SW 1271 (cell line): Measurements from ENCODE around the gene TBC1D19.

ENCODE experiments used
- DNase-seq, 2 experiments: peaks; one replicate each; lab custom pipeline; 2025; lab: John Stamatoyannopoulos, UW

Gene TBC1D19

DNA sequence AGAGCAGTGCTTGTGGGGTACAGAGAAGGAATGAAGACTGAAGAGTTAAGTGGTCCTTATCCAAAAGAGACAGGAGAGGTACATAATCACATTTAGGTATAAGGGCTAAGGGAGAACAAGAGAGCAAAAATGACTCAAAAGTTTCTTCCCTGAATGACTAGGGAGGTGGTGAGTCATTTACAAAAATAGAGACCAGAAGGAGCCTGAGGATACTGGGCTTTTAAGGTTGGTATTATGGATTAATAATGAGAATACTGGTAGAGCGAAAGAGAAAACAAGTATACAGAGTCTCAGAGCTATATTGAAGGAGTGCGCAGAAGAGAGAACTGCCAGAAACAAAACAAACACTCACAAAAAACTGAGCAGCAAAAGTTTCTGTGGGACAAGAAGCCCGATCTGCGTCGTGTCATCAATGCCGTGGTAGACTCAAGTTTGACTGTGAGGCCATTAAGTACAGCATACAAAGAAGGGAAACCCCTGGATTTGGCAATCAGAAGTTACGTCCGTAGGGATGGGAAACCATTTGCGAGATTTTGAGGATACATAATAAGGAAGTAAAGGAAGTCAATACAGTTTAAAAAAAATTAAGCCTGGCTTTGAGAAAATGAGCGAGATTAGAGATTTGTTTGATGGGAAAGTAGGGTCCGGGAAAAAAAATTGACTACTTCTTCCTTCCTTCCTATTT lies 147.6 kb downstream of the TBC1D19 start:
- no peak for DNase-seq

DNA sequence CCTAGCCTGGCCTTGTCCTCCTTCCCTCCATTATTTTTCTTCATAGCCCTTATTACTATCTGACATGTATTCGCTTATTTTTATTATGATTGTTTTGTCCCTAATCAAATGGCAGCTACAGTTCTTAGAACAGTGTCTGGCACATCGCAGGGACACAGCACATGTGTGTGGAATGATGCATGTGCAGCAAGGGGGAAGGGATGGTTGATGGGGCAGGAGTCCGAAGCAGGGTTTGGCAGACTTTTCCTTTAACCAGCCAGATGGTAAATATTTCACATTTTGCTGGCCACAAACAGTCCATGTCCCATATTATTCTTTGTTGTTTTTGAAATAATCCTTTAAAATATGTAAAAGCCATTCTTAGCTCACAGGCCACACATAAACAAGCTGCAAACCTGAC lies 148.5 kb downstream of the TBC1D19 start:
- no peak for DNase-seq

DNA sequence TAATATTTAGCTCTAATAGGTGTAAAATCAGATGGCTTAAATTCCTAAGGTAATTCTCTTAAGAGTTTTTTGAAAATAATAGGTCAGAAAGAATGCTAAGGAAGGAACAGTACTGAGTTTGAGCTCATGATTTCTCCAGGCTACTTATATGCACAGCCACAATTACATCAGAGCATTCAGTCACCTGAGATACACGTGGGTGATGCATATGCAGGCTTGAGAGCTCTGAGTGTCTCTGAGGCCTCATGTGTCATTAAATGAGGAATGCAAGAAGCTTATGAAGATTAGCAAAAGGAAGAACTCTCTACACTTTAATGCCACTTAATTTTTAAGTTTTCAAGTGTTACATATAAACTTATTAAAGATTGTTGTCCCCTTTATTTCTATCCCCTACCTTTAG lies 152.7 kb downstream of the TBC1D19 start:
- DNase-seq, result no peak

DNA sequence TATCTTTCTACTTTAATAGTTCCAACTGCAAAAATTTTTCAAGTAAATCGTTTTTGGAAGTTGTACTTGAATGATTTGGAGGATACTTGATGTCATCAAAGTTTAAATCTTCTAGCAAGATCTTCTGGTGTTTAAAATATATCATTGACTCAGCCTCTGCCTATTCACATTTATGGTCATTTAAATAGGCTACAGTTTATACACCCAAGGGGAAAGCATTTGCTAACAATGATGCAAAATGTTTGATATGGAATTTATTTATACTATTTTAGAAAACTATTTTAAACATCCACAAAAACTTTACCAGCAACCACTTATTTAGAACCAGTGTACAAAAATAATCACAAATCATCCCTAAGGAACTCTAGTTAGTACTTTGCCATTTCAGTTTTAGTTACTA lies 153.5 kb downstream of the TBC1D19 start:
- DNase-seq, result no peak

DNA sequence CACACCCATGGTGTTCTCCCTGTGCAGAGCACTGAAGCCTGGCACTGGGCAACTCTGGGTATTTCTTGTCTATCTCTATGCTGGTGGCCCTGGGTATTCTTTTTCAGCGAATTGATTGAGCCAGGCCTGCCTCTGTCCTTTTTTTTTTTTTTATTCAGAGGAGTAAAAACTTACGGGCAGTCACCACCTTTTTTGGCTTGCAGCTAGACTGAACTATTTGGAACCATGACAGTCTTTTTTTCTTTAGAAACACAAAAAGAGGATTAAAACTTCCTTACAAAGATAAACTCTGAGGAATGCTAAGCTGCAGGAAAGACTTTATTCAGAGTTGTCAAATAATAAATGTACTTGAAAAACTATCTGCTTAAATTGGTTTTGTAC lies 157.6 kb downstream of the TBC1D19 start:
- DNase-seq, result no peak

DNA sequence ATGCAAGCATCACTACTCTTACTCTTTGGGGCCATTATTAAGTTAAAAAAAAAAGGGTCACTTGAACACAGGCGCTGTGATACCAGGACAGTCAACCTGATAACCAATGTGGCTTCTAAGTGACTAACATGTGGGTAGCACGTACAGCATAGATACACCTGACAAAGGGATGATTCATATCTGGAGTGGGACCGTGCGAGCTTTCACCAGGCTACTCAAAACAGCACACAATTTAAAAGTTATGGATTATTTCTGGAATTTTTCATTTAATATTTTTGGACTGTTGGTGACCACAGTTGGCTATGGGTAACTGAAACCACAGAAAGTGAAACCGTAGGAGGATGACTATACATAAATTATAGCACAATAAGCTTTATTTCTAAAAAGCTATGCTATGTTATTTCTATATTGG lies 162.9 kb downstream of the TBC1D19 start:
- no peak for DNase-seq

DNA sequence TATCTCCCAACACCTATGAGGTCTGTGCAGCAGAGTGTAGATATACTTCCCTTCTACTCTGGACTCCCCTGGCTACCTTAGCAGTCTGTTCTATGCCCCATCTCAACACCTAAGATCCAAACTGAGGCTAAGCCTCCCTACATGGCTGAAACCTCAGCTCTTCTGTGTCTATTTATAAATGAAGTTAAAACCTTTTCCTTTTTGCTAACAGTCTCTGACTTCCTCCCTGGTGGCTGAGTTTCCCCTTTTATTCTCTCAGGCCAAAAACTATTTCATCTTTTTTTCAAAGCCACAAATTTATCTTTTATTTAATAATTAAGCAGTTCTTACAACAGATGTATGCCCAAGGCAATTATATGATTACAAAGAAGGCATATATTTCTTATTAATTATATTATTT lies 164.9 kb downstream of the TBC1D19 start:
- no peak for DNase-seq

DNA sequence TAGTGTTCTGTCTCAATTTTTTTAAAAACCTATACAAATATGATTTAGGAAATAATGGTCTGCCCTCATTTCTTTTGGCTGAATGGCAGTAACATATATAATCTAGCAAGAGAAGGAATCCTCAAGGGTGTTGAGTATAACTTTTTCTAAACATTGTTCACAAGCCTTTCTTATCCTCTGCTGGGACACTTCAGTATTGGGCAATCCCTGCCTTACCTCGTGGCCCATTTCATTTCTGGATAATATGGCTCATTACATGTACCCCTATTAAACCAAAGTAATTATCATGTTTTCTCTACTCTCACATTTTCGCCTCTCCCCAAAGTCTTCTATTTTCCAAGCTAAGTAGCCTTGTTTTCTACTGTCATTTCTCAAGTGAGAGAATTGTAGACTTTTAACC lies 166.0 kb downstream of the TBC1D19 start:
- no peak for DNase-seq

DNA sequence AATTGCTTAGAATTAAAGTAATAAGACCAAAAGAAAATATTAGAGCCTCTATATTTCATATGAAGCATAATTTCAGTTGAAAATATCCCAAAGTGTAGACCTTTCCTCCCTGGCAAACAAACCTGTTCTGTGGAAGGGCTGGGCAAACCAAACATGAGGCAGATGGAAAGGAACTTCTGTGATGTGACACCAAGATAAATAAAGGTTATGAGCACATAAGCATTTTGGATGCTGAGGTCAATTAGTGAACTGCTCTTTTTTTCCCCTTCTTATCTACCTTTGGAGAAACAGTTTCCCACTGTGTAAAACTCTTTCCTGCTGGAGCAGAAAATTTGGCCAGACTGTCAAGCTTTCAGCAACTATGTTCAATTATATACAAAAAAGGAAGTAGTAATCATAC lies 167.1 kb downstream of the TBC1D19 start:
- DNase-seq, result no peak

DNA sequence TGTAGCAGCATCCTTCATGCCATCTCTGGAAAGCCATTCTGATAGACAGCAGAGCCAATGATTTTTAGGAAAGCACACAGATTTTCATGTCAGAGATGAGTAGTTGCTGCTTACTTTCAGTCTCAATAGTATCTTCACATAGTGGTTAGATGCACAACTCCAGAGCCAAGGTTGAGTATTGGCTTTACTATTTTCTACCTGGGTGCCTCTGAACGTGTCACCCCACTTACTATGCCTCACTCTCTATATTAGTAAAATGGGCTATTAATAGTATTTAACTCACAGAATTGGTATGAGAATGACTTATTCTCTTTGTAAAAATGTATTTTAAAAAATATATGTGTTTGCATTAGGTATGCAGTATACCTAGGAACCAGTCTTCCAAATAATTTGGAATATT lies 168.0 kb downstream of the TBC1D19 start:
- no peak for DNase-seq

DNA sequence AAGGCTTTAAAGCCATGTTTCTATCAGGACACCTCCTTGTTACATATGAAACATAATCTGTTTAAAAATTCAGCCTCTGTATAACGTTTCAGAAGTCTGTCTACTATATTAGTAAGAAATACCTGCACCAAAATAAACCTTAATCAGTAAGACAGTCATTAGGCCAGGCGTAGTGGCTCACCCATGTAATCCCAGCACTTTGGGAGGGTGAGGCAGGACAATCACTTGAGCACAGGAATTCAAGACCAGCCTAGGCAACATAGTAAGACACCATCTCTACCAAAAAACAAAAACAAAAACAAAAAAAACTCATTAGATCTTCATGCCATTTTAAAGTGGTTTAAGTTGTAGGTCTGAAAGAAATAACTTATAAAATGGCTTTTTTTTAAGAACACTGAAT lies 169.3 kb downstream of the TBC1D19 start:
- no peak for DNase-seq

DNA sequence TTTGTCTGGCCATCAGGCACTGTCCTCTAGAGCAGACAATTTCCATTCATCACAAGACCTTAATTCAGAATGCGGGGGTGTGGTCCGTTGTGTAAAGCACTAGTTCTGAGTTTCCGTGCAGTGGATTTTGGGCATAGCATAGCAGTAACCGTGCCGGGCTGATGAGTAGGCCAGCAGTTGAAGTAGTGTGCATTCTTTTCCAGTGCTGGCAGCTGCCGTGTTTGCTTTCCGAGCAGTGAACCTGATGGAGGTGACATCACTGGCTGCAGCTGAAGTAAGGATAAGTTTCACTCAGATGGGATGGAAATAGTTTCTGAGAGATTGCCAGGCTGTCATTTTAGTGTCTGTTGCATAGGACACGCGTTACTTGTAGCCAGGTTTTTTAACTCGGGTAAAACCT lies 169.7 kb downstream of the TBC1D19 start:
- DNase-seq, result no peak

DNA sequence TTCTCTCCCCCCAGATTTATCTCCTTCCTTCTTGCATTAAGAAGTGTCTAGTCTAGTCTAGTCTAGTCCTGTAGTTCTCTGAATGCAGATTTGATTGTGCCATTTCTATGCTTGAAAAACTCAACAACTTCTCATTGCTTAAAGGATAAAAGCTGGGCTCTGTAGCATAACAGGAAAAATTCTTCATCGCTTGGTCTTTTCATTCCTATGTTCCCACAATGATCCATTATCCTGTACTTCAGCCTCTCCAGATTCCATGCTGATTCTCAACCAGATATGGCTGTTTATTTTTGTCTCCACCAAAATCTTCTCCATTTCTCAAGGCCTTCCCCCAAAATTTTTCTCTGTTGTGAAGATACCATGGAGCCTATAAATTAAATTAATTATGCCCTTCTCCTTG lies 173.9 kb downstream of the TBC1D19 start:
- DNase-seq, result no peak

DNA sequence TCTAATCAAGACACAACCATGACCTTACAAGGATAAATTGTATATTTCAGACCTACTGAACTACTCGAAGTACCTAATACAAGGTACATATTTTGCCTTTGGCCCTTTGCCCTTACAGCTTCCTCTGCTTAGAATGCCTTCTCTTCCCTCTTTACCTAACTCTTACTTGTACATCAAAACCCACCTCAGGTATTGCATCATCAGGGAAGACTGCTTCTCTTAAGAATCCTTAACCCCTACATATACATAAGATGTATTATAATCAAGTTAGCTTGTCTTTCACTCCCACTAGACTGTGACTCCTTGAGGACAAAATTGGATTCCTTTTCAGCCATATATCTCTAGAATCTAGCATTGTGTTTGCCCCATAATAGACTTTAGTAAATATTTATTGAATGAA lies 175.0 kb downstream of the TBC1D19 start:
- DNase-seq, result no peak

DNA sequence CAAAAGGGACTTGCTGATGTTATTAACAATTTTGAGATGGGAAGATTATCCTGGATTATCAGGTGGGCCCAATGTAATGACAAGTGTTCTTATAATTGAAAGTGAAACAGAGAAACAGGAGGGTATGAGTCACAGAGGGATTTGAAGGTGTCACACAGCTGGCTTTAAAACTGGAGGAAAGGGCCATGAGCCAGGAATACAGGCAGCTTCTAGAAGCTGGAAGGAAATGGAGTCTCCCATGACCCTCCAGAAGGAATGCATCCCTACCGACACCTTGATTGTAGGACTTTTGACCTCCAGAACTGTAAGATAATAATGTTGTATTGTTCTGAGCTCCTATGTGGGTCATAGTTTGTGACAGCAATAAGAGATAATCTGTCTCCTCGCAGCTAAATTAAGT lies 178.8 kb downstream of the TBC1D19 start:
- no peak for DNase-seq

DNA sequence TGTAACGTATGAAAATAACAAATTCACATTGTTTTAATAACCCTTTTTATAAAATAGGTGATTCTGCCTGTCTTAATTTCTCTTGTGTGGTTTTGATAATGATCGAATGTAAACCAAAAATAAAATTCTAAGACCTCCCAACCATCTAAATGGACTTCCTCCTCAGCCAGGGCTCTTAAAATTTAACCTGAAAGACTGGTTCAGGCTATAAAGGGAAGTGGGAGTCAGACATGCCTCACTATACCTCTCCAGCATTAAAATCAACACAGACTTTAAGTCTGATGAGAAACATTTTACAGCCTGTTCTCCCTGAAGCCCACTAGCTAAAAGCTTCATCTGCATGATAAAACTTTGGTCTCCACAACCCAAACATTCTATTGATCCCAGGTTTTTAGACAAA lies 179.2 kb downstream of the TBC1D19 start:
- DNase-seq, result no peak

DNA sequence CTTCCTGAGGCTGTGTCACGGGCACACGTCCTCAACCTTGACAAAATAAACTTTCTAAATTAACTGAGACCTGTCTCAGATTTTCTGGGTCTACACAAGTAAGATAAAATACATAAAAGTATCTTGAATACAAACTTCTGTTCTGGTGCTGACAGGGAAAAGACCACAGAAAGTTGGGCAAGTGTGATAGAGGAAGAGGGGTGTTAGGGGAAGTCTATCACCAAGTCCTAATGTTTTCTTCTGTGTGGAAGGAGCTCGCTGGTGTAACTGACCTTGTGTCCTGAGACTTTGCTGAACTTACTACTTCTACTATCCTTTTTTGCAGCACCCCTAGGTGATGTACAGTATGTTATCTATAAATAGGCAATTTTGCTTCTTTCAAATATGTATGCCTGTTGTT lies 179.8 kb downstream of the TBC1D19 start:
- DNase-seq, result no peak

DNA sequence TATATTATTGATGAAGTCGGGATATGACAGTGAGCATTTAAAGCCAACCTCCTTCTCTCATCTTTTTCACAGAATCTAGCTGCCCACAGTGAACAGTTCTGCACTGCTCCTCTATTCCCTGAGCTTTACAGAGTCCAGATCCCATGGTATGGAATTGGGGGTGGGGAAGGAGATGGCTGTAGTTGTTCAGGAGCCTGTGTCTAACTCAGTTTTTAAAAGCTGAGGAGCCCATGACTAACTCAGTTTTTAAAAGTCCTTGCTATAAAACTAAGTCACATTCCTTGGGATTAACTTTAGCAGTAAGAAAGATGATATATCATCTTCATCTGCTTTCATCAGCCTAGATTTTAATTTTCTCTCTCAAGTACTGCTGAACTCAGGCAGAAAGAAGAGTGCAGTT lies 180.3 kb downstream of the TBC1D19 start:
- no peak for DNase-seq

DNA sequence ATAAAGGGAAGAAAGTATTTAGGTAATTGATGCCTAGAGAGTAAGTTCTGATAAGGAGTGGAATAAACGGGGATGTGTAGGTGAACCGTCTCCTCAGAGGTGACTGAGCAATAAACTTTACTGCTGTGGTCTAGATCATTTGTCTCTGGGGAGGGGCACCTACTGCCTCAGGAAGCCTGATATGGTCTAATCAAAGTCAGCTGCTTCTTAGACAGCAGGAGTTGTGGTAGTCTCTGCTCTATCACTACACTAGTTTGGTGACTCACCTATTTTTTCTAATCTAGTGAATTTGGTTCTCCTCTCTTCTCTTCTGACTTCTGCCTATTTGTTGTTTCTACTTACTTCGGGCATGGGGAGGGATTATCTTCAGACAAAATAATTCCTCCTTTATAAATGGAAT lies 181.6 kb downstream of the TBC1D19 start:
- no peak for DNase-seq

DNA sequence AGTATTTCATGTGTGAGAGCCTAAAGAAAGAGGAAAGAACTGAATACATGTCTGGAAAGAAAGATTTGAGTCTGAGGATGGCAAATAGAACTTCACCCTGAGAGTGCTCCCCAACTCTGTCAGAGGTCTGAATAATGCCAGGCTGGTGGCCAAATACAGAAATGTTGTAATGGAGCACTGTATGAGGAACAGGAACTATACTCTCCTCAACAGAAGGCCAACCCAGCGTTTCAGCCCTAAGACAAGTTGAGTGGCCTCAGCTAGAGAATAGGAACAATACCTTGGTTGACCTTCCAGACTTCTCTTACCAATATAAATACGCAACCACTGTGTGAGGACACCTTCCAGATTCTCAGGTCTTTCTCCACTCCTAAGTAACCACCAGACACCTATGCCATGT lies 182.3 kb downstream of the TBC1D19 start:
- no peak for DNase-seq

DNA sequence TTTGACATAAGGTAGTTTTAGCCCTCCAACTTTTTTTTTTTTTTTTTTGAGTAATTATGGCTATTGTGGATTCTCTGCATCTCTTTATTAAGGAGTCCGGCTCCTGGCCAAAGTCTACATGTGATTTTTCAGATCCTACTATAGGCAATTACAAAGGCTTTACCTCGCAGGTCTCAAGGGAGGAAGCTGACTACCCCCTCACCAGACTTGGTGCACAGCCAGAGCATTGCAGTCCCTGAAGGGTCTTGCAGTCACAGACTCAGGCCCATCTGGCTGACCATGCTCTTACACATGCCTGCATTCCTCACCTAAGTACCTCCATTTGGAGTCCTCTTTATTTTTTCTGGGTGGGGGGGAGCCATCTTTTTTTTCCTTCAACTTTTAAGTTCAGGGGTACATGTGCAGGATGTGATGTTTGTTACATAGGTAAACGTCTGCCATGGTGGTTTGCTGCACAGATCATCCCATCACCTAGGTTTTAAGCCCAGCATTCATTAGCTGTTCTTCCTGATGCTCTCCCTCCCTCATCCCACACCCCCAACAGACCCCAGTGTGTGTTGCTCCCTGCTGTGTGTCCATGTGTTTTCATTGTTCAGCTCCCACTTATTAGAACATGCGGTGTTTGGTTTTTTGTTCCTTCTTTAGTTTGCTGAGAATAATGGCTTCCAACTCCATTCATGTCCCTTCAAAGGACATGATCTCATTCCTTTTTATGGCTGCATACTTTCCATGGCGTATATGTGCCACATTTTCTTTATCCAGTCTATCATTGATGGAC lies 188.4 kb downstream of the TBC1D19 start:
- no peak for DNase-seq

DNA sequence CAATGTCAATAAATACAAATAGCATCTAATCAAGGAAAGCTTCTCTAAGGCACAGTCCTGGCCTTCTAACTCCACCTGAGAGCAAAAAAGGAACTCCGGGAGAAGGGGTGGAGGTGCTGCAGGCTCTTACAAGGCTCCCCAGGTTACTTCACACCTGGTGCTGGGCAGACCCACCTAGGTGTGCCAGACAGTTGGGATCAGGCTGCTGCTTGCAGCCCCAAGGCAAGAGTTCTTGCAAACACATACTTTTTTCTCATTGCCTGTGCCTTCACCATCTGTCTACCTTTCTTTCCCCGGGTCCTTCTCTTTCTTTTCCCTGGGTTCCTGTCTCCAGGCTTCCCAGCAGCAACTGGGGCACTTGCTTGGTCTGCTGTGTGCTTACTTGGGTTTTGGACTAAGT lies 195.3 kb downstream of the TBC1D19 start:
- DNase-seq, result no peak

DNA sequence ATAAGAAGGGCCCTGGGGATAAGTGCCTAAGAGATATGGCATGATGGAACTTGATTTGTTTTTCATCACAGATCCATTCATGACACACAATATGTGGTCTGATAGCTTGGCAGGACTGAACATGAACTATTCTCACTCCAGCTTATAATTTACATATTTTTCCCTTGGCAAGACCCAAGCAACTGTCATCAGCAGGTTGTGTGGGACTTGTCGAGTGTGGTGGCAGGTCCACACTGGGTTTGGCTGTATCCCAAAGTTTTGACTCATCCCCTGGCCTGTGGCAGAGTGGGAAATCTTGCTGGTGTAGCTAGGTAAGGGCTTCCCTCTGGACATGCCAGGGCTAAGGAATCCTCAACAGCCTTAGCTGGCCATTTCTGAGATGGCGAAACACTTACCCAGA lies 195.8 kb downstream of the TBC1D19 start:
- no peak for DNase-seq

DNA sequence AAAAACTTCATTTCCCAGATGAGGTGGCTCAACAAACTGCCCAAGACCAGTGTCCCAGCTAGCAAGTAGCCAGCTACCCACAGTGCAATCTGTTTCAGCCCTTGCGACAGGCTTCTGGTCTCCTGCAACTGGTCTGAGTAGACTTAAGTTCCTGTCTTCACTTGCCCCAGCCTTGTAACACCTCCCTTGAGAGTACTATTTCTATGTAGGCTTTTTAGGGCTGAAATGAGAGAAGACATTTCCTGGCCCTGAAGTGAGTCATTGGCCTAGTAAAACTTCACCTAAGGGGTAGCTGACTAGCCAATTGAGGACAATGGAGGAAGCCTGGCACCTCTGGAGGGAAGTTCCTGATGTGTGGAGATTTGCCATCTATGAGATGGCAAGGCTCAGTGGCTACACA lies 196.7 kb downstream of the TBC1D19 start:
- DNase-seq, result no peak
